ENCODE results near the gene USP43.

Gene USP43

DNA sequence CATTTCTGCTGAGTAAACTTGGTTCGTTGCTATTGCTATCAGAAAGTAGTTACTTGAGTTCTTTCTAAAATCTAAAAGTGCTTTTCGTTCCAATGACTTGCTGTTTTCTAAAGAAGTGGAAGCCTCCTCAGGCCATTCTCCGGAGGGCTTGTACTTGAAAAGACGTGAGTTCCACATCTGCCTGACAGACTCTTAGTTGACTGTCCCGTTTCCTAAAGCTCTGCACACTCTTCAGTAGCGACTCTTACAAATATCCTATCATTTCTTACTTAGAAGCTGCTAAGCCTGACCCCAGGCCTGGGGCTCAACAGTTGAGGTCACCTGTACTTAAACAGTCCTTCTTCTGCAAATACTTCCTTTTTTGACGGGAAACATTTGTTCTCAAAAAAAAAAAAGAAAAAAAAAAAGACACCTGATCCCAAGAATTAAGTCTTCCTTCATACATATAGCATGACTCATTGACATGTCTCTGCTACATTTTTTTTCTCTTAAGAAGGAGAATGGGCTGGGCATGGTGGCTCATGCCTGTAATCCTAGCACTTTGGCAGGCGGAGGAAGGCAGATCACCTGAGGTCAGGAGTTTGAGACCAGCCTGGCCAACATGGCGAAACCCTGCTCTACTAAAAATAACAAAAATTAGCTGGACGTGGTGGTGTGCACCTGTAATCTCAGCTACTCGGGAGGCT lies 84.6 kb downstream of the USP43 start:
- DNase-seq (ENCODE audit: low spot score in 2 of 2) (no peak), ATAC-seq (replicated peaks; ENCODE audit: extremely low read depth, poor library complexity, severe bottlenecking) (no peak)
- H3K4me3 Mint-ChIP-seq = no peak overlapping the region
- H3K4me1 Mint-ChIP-seq = no peaks in the 10 kb centered on the region
- H3K9me3 Mint-ChIP-seq = no peaks in the 10 kb centered on the region
- peaks cover 22% of the 10 kb centered on the region for H3K27me3 Mint-ChIP-seq
- H3K36me3 Mint-ChIP-seq (ENCODE audit: insufficient read depth) = no peaks in the 10 kb centered on the region
- no peak overlapping the region for H3K27ac Mint-ChIP-seq (ENCODE audit: low read depth)

DNA sequence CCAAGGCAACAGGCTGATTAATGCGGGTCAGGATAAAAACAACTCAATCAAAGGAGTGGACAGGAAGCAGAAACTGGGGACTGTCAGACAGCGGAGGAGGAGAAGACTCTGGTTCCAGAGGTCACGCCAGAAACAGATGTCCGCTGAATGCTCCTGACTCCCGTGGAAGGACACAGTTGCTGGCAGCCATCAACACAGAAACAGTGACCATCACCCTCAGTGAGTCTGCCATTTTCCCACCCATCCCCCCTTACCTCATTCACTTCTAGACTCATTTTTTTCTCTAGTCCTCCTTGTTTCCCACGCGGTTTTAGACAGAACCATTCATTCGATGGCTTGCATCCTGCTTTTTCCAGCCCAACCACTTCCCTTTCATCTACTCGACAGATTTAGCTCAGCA lies 105.2 kb downstream of the USP43 start:
- no peak overlapping the region for H3K4me3 Mint-ChIP-seq
- no peak overlapping the region for H3K27ac Mint-ChIP-seq (ENCODE audit: low read depth)
- no peaks in the 10 kb centered on the region for H3K4me1 Mint-ChIP-seq
- no peaks in the 10 kb centered on the region for H3K36me3 Mint-ChIP-seq (ENCODE audit: insufficient read depth)
- no peak for DNase-seq (ENCODE audit: low spot score in 2 of 2)
- peaks cover 55% of the 10 kb centered on the region for H3K27me3 Mint-ChIP-seq
- no peaks in the 10 kb centered on the region for H3K9me3 Mint-ChIP-seq
- ATAC-seq (replicated peaks; ENCODE audit: extremely low read depth, poor library complexity, severe bottlenecking) = no peak

DNA sequence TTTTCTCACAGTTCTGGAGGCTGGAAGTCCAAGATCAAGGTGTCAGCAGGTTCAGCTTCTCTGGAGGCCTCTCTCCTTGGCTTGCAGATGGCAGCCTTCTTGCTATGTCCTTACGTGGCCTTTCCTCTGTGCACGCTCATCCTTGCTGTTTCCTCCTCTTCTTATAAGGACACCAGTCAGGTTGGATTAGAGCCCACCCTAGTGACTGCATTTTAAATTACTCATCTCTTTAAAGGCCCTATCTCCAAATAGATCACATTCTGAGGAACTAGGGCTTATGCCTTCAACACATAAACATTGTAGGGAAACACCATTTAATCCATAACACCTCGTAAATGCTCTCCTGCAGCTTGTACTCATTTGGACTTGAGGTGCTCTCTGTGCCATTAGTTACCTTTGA lies 109.8 kb downstream of the USP43 start:
- ATAC-seq (replicated peaks; ENCODE audit: extremely low read depth, poor library complexity, severe bottlenecking) = no peak
- no peaks in the 10 kb centered on the region for H3K9me3 Mint-ChIP-seq
- H3K36me3 Mint-ChIP-seq (ENCODE audit: insufficient read depth) = no peaks in the 10 kb centered on the region

DNA sequence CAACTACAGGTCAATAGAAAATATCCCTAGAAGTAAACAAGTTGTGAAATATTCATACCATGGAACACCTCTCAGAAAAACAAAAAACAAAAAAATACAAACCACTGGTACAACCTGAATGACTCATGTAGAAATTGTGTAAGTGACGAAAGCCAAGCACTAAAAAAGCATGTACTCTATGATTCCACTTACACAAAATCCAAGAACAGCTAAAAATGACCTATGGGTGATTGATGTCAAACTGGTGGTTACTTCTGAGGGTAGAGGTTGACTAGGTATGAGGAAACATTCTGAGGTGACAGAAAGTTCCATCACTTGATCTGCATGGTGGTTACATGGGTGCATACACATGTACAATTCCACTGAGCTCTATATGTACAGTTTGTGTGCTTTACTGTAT lies 114.9 kb downstream of the USP43 start:
- H3K27ac Mint-ChIP-seq (ENCODE audit: low read depth) = no peak overlapping the region
- DNase-seq (ENCODE audit: low spot score in 2 of 2) = no peak
- no peak overlapping the region for H3K4me3 Mint-ChIP-seq
- no peaks in the 10 kb centered on the region for H3K4me1 Mint-ChIP-seq
- H3K9me3 Mint-ChIP-seq = no peaks in the 10 kb centered on the region
- H3K36me3 Mint-ChIP-seq (ENCODE audit: insufficient read depth) = no peaks in the 10 kb centered on the region
- no peak for ATAC-seq (replicated peaks; ENCODE audit: extremely low read depth, poor library complexity, severe bottlenecking)
- H3K27me3 Mint-ChIP-seq = peaks cover 43% of the 10 kb centered on the region

More for the DNA sequence above, 109.8 kb downstream of the USP43 start:
- no peak for DNase-seq (ENCODE audit: low spot score in 2 of 2)
- H3K27ac Mint-ChIP-seq (ENCODE audit: low read depth) = no peak overlapping the region
- no peak overlapping the region for H3K4me3 Mint-ChIP-seq
- H3K4me1 Mint-ChIP-seq = no peaks in the 10 kb centered on the region
- peaks cover 66% of the 10 kb centered on the region for H3K27me3 Mint-ChIP-seq

DNA sequence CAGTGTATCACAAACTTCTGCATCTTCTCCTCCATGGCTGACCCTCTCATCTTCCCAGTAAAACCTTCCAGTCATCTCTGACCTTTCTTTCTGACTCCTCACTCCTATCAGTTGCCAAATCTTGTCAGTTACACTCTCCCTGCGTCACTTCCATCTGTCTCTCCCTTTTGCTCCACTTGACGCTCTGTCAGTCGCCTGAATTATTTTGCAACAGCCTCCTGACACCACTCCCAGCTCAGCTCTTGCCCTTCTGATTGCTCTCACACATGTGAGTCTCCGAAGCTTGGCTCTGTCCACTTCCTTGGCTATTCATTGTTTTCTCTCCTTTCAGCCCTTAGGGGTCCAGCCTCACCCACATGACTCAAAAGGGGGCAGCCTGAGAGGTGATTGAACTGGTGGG lies 118.3 kb downstream of the USP43 start:
- no peaks in the 10 kb centered on the region for H3K9me3 Mint-ChIP-seq
- H3K27ac Mint-ChIP-seq (ENCODE audit: low read depth) = no peak overlapping the region
- H3K27me3 Mint-ChIP-seq = peaks cover 38% of the 10 kb centered on the region
- ATAC-seq (replicated peaks; ENCODE audit: extremely low read depth, poor library complexity, severe bottlenecking) (no peak), DNase-seq (ENCODE audit: low spot score in 2 of 2) (no peak)
- H3K4me3 Mint-ChIP-seq = no peak overlapping the region
- H3K4me1 Mint-ChIP-seq = no peaks in the 10 kb centered on the region
- H3K36me3 Mint-ChIP-seq (ENCODE audit: insufficient read depth) = peaks cover 2% of the 10 kb centered on the region

DNA sequence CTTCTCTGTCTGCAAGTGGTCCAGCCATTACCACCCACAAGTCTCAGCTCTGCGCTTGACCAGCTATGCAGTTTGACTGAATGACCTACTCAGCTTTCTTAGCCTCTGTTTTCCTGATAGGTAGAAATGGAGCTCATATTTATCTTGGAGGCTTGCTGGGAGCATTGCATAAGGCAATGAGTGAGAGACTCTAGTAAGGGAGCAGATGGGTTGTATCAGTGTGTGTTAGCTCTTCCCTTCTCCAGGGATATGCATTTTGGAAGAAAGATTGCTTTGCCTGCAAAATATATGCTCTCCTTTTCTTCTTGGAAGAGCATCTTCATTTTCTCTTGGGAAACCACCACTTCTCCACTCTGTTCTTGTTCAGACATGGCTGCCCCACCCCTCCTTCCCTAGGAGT lies 120.0 kb downstream of the USP43 start:
- Mint-ChIP-seq H3K4me1 (no peaks in the 10 kb centered on the region), H3K27ac (ENCODE audit: low read depth) (no peak overlapping the region), H3K9me3 (no peaks in the 10 kb centered on the region), H3K27me3 (peaks cover 33% of the 10 kb centered on the region), H3K4me3 (no peak overlapping the region), H3K36me3 (ENCODE audit: insufficient read depth) (peaks cover 3% of the 10 kb centered on the region)
- ATAC-seq (replicated peaks; ENCODE audit: extremely low read depth, poor library complexity, severe bottlenecking) = no peak
- DNase-seq (ENCODE audit: low spot score in 2 of 2) = no peak

DNA sequence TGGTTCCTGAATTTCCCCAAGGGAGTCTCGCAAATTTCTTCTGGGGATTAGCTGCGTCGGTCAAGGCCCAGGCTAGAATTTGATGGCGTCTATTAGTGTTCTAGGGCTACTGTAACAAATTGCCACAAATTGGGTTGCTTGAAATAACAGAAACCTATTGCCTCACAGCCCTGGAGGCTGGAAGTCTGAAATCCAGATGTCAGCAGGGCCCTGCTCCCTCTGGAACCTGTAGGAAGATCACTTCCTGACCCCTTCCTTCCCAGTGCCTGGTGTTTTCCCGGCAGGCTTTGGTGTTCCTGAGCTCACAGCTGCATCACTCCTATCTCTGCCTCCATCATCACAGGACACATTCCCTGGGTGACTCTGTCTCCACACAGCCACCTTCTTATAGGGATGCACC lies 121.7 kb downstream of the USP43 start:
- H3K27ac Mint-ChIP-seq (ENCODE audit: low read depth) = no peak overlapping the region
- peaks cover 3% of the 10 kb centered on the region for H3K36me3 Mint-ChIP-seq (ENCODE audit: insufficient read depth)
- no peak for ATAC-seq (replicated peaks; ENCODE audit: extremely low read depth, poor library complexity, severe bottlenecking)

DNA sequence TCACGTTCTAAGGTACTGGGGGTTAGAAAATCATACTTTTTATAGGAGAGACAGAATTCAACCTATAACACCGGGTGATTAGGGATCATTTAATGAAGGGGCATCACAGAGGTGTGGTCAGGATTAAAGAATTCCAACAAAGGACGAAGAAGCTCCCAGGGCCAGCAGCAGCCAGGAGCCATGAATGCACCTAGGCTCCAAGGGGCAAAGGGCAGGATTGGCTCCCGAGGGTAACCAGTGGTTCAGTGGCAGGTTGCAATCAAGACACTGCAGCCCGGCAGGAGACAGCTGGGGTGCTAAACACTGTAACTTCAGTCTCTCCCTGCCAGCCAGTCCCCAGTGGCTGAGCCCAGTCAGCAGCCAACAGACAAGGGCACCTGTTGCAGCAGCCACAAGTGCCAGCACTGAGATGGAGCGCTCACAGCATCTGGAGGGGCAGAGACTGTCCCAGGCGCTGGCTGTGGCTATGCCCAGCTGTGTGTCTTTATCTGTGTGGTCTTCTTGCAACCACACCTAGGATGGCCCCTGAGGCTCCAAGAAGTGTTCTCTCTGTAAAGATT lies 122.2 kb downstream of the USP43 start:
- Mint-ChIP-seq H3K9me3 (no peaks in the 10 kb centered on the region), H3K36me3 (ENCODE audit: insufficient read depth) (peaks cover 3% of the 10 kb centered on the region), H3K4me3 (no peak overlapping the region), H3K4me1 (no peaks in the 10 kb centered on the region), H3K27ac (ENCODE audit: low read depth) (no peak overlapping the region), H3K27me3 (peaks cover 26% of the 10 kb centered on the region)
- DNase-seq (ENCODE audit: low spot score in 2 of 2) = no peak
- ATAC-seq (replicated peaks; ENCODE audit: extremely low read depth, poor library complexity, severe bottlenecking) = no peak

More for the DNA sequence above, 121.7 kb downstream of the USP43 start:
- no peaks in the 10 kb centered on the region for H3K9me3 Mint-ChIP-seq
- H3K4me1 Mint-ChIP-seq = no peaks in the 10 kb centered on the region
- no peak overlapping the region for H3K4me3 Mint-ChIP-seq
- peaks cover 29% of the 10 kb centered on the region for H3K27me3 Mint-ChIP-seq
- DNase-seq (ENCODE audit: low spot score in 2 of 2) = no peak

DNA sequence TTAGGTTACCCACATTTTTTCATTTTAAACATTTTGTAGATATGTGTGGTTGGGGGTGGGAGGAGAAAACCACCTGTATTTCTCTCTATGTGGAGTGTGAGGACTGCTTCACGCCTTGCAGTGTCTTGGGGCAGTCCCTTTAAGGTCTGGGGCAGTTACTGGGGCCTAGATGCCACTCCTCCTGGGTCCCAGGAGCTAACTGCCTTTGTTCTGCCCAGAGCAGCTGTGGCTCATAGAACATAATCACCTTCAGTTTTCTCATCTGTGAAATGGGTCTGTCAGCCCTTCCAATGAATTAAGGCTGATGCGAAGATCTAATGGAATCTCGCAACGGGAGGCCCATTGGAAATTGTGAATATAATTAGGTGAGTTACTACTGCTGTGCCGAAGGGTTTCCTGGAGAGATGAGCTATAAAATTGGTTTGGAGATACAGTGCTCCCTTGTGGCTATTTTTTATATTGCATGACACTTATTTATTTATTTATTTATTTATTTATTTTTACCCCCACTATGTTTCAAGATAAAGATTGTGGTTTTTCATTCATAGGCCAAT lies 123.1 kb downstream of the USP43 start:
- no peak for DNase-seq (ENCODE audit: low spot score in 2 of 2)
- Mint-ChIP-seq H3K4me1 (no peaks in the 10 kb centered on the region), H3K36me3 (ENCODE audit: insufficient read depth) (peaks cover 3% of the 10 kb centered on the region), H3K27me3 (peaks cover 26% of the 10 kb centered on the region), H3K9me3 (no peaks in the 10 kb centered on the region), H3K4me3 (no peak overlapping the region), H3K27ac (ENCODE audit: low read depth) (no peak overlapping the region)
- no peak for ATAC-seq (replicated peaks; ENCODE audit: extremely low read depth, poor library complexity, severe bottlenecking)

DNA sequence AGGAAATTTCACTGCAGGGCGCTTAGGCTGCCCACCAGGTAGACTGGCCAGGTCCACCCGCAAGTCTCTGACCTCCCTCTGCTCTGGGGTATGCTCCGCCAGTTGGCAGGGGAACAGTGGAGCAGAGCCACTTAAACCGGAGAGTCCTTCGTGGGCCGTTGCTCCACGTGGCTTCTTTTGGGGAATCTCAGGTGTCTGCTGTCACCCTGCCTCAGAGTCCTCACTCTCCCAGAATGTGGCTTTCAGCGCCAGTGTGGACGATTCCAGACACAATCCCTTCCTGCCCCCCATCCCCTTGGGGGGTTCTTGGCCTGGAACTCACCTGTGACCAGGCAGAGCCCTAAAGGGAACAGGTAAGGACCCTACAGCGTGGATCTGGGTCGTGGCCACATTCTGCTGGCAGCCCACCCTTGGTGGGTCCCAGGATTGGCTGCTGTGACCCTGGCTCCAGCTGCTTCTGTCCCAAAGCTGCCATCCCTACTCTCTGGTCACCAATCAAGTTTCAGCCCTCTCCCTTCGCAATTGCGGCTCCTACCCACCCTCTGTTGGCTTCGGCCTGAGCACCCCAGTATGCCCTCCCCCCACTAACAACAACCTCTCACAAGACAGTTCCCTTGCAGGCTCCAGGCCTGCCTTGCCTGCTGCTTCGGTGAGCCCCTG lies 123.8 kb downstream of the USP43 start:
- DNase-seq (ENCODE audit: low spot score in 2 of 2) = no peak
- no peak for ATAC-seq (replicated peaks; ENCODE audit: extremely low read depth, poor library complexity, severe bottlenecking)
- Mint-ChIP-seq H3K27ac (ENCODE audit: low read depth) (peak overlapping the region; percentile 41), H3K4me1 (no peaks in the 10 kb centered on the region), H3K36me3 (ENCODE audit: insufficient read depth) (peaks cover 3% of the 10 kb centered on the region), H3K4me3 (no peak overlapping the region), H3K27me3 (peaks cover 22% of the 10 kb centered on the region), H3K9me3 (no peaks in the 10 kb centered on the region)

DNA sequence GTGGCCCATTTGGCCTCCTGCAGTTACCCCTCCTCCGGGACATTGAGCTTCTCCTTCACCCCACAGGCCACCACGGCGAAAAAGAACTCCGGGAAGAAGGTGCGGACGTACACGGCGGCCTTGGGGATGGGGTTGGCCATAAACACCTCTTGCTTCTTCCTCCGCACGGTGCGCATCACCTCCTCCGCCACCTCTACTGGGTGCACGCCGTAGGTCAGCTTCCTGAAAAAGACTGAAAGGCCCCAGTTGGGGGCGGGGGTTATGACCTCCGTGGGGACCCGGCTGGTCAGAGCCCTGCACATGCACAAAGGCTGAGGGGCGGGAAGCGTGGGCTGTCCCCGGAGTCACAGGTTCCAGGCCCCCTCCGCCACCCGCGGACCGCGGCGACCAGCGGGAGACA lies 126.1 kb downstream of the USP43 start:
- H3K4me1 Mint-ChIP-seq = no peaks in the 10 kb centered on the region
- ATAC-seq (replicated peaks; ENCODE audit: extremely low read depth, poor library complexity, severe bottlenecking) = no peak
- no peak overlapping the region for H3K27ac Mint-ChIP-seq (ENCODE audit: low read depth)
- H3K27me3 Mint-ChIP-seq = peaks cover 14% of the 10 kb centered on the region
- peaks cover 3% of the 10 kb centered on the region for H3K36me3 Mint-ChIP-seq (ENCODE audit: insufficient read depth)
- no peaks in the 10 kb centered on the region for H3K9me3 Mint-ChIP-seq
- no peak overlapping the region for H3K4me3 Mint-ChIP-seq
- no peak for DNase-seq (ENCODE audit: low spot score in 2 of 2)

DNA sequence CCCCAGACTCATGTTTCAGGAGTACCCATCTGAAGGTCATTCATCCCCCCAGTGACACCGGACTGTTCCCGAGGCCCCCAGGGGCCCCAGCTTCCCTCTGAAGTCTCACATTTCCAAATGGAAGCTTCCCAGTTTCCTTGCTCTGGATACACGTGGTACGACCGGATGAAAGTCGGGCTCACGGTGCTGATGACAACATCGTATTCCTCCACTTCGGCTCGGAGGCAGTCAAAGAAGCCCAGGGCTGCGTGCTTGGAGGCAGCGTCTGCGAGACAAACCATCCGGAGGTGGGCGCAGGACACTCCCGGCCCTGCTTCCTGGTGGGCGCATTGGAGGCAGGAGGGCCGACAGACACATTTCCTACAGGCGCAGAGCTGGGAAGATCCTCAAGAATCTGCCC lies 127.3 kb downstream of the USP43 start:
- peaks cover 15% of the 10 kb centered on the region for H3K27me3 Mint-ChIP-seq
- DNase-seq (ENCODE audit: low spot score in 2 of 2) (no peak), ATAC-seq (replicated peaks; ENCODE audit: extremely low read depth, poor library complexity, severe bottlenecking) (no peak)
- peaks cover 3% of the 10 kb centered on the region for H3K36me3 Mint-ChIP-seq (ENCODE audit: insufficient read depth)
- no peak overlapping the region for H3K27ac Mint-ChIP-seq (ENCODE audit: low read depth)
- no peaks in the 10 kb centered on the region for H3K4me1 Mint-ChIP-seq
- H3K9me3 Mint-ChIP-seq = no peaks in the 10 kb centered on the region
- no peak overlapping the region for H3K4me3 Mint-ChIP-seq

DNA sequence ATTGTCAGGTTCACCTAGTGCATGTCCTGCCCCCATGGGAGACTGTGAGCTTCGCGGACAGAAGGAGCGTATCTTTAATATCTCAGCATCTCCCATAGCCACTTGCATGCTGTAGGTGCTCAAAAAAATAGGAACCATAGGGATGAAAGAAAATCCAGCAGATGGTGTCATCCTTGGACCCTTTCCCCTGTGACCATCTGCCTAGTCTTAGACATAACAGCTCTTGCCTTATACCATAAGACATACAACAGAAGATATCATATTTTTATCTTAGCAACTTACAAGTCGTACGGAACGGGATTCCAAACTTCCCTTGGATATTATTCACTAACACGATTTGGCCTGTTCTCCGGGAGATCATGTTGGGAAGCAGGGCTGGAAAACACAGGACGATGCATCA lies 131.6 kb downstream of the USP43 start:
- H3K27ac Mint-ChIP-seq (ENCODE audit: low read depth) = no peak overlapping the region
- ATAC-seq (replicated peaks; ENCODE audit: extremely low read depth, poor library complexity, severe bottlenecking) (no peak), DNase-seq (ENCODE audit: low spot score in 2 of 2) (no peak)
- no peaks in the 10 kb centered on the region for H3K4me1 Mint-ChIP-seq
- no peaks in the 10 kb centered on the region for H3K36me3 Mint-ChIP-seq (ENCODE audit: insufficient read depth)
- H3K9me3 Mint-ChIP-seq = no peaks in the 10 kb centered on the region
- H3K27me3 Mint-ChIP-seq = peaks cover 51% of the 10 kb centered on the region
- H3K4me3 Mint-ChIP-seq = no peak overlapping the region
